Measurements from ENCODE around the gene OIT3.

DNA sequence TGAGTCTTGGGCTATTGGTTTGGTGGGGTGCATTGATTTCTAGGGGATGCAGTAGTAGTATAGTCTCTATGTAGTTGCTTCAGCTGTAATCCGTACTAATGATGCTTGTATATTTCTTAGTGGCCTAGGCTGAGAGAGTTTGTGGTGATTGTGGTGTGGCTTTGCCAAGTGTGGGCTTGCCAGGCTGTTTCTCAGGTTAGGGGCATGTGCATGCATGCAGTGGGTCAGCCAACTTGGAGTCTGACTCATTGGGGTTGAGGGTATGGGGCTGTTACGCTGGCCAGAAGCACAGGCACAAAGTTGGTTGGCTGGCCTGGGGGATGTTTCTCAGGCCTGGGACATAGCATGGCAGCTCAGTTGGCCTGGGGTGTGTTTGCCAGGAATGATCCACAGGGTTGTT lies 86.8 kb downstream of the OIT3 start:
- TF ChIP-seq EGR1 (IDR thresholded peaks at IDR 0.05) (no peak), NFIC (IDR thresholded peaks at IDR 0.05) (no peak), EP300 (IDR thresholded peaks at IDR 0.05; ENCODE audit: borderline replicate concordance) (no peak), TEAD4 (IDR thresholded peaks at IDR 0.05) (no peak), RAD21 (IDR thresholded peaks at IDR 0.05; ENCODE audit: low read depth) (no peak)
- TF ChIP-seq, protein P1, sequence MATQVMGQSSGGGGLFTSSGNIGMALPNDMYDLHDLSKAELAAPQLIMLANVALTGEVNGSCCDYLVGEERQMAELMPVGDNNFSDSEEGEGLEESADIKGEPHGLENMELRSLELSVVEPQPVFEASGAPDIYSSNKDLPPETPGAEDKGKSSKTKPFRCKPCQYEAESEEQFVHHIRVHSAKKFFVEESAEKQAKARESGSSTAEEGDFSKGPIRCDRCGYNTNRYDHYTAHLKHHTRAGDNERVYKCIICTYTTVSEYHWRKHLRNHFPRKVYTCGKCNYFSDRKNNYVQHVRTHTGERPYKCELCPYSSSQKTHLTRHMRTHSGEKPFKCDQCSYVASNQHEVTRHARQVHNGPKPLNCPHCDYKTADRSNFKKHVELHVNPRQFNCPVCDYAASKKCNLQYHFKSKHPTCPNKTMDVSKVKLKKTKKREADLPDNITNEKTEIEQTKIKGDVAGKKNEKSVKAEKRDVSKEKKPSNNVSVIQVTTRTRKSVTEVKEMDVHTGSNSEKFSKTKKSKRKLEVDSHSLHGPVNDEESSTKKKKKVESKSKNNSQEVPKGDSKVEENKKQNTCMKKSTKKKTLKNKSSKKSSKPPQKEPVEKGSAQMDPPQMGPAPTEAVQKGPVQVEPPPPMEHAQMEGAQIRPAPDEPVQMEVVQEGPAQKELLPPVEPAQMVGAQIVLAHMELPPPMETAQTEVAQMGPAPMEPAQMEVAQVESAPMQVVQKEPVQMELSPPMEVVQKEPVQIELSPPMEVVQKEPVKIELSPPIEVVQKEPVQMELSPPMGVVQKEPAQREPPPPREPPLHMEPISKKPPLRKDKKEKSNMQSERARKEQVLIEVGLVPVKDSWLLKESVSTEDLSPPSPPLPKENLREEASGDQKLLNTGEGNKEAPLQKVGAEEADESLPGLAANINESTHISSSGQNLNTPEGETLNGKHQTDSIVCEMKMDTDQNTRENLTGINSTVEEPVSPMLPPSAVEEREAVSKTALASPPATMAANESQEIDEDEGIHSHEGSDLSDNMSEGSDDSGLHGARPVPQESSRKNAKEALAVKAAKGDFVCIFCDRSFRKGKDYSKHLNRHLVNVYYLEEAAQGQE (IDR thresholded peaks at IDR 0.05; ENCODE audit: low read depth): no peak
- TF ChIP-seq, protein P2, sequence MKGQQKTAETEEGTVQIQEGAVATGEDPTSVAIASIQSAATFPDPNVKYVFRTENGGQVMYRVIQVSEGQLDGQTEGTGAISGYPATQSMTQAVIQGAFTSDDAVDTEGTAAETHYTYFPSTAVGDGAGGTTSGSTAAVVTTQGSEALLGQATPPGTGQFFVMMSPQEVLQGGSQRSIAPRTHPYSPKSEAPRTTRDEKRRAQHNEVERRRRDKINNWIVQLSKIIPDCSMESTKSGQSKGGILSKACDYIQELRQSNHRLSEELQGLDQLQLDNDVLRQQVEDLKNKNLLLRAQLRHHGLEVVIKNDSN (IDR thresholded peaks at IDR 0.05): no peak
- TF ChIP-seq, protein P3, sequence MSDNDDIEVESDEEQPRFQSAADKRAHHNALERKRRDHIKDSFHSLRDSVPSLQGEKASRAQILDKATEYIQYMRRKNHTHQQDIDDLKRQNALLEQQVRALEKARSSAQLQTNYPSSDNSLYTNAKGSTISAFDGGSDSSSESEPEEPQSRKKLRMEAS (IDR thresholded peaks at IDR 0.05): no peak
